Measurements from ENCODE around the gene GPR25.

- TF ChIP-seq, protein P1, sequence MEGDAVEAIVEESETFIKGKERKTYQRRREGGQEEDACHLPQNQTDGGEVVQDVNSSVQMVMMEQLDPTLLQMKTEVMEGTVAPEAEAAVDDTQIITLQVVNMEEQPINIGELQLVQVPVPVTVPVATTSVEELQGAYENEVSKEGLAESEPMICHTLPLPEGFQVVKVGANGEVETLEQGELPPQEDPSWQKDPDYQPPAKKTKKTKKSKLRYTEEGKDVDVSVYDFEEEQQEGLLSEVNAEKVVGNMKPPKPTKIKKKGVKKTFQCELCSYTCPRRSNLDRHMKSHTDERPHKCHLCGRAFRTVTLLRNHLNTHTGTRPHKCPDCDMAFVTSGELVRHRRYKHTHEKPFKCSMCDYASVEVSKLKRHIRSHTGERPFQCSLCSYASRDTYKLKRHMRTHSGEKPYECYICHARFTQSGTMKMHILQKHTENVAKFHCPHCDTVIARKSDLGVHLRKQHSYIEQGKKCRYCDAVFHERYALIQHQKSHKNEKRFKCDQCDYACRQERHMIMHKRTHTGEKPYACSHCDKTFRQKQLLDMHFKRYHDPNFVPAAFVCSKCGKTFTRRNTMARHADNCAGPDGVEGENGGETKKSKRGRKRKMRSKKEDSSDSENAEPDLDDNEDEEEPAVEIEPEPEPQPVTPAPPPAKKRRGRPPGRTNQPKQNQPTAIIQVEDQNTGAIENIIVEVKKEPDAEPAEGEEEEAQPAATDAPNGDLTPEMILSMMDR (IDR thresholded peaks at IDR 0.05; ENCODE audit: insufficient read depth, low read length, poor library complexity, severe bottlenecking): no peak
- TF ChIP-seq EZH2phosphoT487 (conservative IDR thresholded peaks at IDR 0.05; ENCODE audit: low read length): no peak
Measured at GRCh38 chr1:200895443-200895789, 22.6 kb downstream of the GPR25 start.

Measured in SU-DHL-6 (cell line).